Activated effector memory CD4-positive, alpha-beta T cell treated with anti-CD3 and anti-CD28 coated beads, Interleukin-2, amount 50 U/mL, for 16 hours (primary cell): ENCODE data around the gene FBXL3.
"Not testable (repeated sequence)": the region's sequence is repeated elsewhere in the genome, so short reads cannot be mapped to it uniquely, and the experiment has no call there.

ENCODE experiments used
- DNase-seq: peaks from one replicate; pipeline ENCODE4 v3.0.0-alpha.2; 2020

FBXL3 gene

DNA sequence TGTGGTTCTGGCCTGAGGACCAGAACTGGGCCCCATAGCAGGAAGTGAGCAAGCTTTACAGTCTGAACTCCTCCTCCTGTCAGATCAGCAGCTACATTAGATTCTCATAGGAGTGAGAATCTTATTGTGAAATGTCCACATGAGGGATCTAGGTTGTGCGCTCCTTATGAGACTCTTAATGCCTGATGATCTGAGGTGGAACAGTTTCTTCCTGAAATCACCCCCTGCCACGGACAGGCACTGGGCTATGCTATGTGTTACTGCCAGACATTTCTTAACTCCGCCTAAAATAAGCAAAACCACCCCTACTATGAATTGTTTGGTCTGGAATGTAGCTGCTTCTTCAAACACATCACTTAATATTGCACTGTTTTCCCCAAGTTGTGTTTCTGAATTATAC, 4.6 kb downstream of the FBXL3 start:
- DNase-seq, result no peak

GRCh38 chr13:77019756-77020155, 7.2 kb downstream of the FBXL3 start:
- DNase-seq, result no peak

DNA sequence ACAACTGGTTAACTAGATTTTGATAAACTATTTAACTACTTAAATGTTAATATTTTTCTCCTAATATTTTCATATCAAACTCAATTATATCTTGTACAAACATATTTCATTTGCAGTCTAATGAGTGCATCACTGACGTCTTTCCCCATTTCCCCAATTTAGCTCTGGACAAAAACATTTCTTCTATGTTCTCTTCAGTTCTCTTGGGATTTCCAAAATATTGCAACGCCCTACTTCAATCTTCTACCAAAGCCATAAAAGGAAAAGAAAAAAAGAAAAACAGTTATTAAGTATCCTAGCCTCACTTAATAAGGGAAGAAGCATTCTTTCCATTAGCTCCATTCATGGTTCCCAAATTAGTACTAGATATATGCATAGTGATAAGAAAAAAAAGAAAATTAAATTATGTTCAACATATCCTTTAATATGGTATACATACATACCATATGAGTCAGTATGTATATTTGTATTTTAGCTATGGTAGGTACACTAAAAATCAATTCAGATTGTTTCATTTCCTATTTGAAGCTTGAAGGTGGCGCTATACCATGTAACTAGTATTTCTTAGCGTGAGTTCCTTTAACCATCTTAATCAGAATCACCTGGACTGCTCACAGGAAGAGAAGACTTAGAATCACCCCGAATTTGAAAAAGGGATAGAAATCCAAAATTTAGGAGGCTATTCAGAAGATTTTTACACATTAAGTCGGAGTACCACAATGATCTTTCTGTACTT, 9.9 kb downstream of the FBXL3 start:
- no peak for DNase-seq

GRCh38 chr13:77016251-77016812, 10.6 kb downstream of the FBXL3 start:
- no peak for DNase-seq

DNA sequence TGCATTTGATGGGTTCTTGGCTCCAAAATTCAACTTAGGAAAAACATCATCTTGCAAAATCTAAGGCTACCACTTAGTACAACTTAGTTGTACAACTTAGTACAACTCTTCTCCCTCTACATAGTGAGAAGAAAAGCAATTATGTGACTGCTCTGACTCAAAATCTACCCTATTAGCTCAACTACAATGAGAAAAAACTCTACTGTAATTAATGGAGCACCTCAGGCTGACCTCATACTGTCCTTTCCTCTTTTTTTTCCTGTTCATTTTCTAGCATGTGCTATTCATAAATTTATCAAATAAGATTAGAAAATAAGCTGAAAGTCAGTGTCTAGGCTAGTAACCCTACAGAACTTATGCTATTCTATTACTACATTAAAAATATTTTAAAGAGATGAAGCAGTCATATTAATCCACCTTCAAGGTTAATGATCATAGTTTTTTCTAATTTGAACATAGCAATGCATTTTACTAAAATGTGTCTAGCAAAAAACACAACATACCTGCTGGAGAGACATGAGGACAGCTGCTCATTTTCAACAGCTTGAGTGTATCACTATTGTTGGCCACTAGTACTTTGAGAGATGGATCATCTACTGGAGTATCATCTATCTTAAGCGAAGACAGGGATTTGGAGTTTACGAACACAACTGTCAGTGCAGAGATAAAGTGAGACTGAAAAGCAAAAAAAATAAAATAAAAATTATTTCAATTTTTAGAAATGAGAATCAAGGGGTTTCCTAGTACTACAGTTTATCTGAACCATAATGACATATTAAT, 11.9 kb downstream of the FBXL3 start:
- DNase-seq, result no peak

DNA sequence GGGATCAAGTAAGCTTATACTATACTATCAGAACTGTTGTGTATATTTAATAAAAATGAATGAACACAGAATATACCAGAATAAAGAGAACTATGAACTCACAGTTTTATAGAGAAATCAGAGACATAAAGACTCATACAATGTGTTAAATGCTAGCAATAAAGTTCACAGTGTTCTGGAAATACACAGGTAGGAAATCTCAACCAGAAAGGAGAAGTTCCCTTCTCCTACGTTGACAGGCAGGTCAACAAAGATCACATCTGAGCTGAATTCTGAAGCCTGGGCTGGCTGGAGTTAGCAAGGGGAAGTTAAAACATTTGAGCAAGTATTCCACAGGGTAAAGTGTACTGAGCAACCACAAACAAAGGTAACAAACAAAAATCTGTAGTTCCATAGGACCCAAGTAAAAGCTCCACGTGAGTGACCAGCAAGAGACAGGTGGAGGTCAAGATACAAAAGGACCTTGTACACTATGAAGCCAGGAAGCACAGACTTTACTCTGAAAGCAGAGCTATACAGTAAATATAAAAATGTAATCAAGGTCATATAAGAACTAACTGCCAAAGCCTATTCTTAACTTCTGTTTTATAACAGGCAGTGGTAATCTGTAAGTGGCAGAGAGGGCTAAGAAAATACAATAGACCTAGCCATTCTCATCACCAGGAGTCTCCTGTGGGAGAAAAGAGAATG, 13.0 kb downstream of the FBXL3 start:
- DNase-seq, result no peak

GRCh38 chr13:77009719-77010118, 17.2 kb downstream of the FBXL3 start:
- not testable (repeated sequence) for DNase-seq

GRCh38 chr13:77009011-77009410, 17.9 kb downstream of the FBXL3 start:
- DNase-seq, result no peak

GRCh38 chr13:77008337-77008736, 18.6 kb downstream of the FBXL3 start:
- not testable (repeated sequence) for DNase-seq

DNA sequence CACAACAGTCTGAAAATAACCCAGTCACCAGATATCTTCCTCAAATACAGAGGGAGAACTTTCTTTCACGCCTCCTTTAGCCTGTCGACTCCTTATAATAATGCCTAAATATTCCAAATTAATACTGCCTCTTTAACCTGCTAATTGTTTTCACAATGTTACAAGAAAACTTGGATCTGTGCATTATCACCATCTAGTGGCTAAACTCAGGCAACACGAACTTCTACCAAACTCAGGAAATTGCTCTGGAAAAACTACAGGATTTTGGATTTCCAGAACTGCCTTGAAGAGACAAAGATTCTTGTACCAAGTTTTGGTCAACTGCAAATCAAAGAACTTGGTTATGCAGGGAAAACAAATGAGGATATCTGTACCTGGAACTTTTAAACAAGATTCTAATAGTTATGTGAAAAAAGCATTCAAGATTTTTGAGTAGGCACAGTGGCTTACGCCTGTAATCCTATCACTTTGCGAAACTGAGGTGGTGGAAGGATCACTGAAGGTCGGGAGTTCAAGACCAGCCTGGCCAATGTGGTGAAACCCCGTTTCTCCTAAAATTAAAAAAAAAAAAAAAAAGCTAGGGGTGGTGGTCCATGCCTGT, 24.3 kb downstream of the FBXL3 start:
- no peak for DNase-seq

- DNase-seq, result no peak
These were observed 24.9 kb downstream of the FBXL3 start for GRCh38 chr13:77001963-77002587.

DNA sequence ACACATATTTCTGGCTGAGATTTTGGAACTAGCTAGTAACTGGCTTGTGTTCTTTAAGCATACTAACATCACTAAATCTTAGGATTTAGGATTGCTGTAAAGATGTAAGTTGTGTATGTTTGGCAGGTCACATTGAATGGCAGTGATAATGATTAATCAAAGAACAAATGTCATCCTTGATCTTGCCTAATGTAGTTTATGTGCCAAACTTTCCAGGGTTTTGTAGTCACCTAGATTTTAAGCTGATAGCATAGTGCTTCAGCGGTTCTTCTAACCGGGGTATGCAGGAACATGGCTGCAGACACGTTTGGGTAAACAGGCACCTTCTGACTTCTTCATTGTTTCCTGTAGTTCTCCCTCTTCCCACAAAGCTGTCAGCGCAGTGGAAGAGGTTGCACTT, 25.4 kb downstream of the FBXL3 start:
- no peak for DNase-seq

GRCh38 chr13:77000475-77000874, 26.5 kb downstream of the FBXL3 start:
- DNase-seq, result no peak

DNA sequence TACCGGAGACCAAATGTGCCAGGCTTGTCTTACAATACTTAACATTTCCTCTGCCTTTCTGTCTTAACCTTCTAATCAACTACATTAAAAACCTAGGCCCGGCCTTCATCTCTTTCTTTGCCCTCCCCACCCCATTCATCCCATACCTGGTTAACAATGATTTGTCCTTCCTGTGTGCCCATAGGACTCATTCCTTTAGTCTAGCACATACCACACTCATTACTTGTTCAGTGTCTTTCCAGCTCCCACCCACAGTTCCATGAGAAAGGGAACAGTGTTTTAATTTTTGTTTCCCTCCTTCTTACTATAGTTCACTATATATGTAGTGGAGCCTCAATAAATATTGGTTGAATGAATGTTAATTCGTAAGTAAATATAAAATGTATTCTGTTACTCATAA, 32.7 kb downstream of the FBXL3 start:
- no peak for DNase-seq

- DNase-seq, result no peak
These were observed 33.5 kb downstream of the FBXL3 start for GRCh38 chr13:76993473-76993872.

- no peak for DNase-seq
These were observed 33.9 kb downstream of the FBXL3 start for GRCh38 chr13:76993021-76993420.

DNA sequence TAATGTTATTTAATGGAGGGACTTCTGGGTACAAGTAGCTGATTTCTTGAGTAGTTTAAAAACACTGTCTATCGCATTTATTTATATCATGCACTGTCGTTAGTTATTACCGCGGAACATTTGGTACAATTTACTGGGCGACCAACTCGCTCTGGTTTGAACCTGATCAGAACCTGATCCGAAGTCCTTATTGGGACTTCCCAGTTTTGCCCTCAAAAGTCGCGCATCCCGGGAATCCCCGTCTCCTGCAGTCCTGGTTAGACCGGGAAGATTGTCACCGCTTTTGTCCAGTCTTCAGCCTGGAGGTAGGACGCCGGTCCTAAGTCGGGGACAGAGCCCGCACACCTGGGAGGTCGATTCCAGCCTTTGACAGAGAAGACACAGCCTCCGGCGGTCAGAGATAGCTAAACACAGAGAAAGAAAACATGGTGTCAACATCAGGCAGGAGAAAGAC, 34.4 kb downstream of the FBXL3 start:
- peak; percentile 73 for DNase-seq

GRCh38 chr13:76991796-76992547, 35.0 kb downstream of the FBXL3 start, which contains the start of gene CLN5:
TSS of gene CLN5 (plus strand) at chr13:76992081. CDS start at chr13:76992099, 18 bp downstream.
- peak; percentile 98 for DNase-seq

DNA sequence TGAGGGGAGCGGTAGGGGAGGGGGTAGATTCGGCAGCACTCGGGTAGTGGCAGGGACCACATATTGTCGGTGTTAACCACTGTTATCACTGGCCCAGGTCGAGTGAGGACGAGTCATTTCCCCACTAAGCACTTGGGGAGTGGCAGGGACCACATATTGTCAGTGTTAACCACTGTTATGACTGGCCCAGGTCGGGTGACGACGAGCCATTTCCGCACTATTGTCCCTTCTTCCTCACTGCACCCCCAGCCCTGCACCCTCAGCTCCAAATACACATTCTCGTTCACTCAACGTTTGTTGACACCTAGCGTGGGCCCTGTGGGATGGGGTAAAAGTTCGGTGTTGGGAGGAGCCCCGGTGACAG, 35.5 kb downstream of the FBXL3 start:
- DNase-seq, result peak; percentile 90

GRCh38 chr13:76983676-76984075, 43.3 kb downstream of the FBXL3 start:
- DNase-seq, result no peak

- DNase-seq, result no peak
These were observed 44.9 kb downstream of the FBXL3 start for GRCh38 chr13:76982061-76982460.
